GM11168 (cell line): Measurements from ENCODE around the gene CAMK2D.

Experiments used
- in situ Hi-C: fragments of 300-500 bp; cut with MboI; formaldehyde crosslinking; loops from one replicate; pipeline ENCODE4 v1.12.0; 2022; ENCODE audit warnings: low sequenced_read_pairs; ENCODE audit not compliant: unreplicated experiment

The CAMK2D gene

DNA sequence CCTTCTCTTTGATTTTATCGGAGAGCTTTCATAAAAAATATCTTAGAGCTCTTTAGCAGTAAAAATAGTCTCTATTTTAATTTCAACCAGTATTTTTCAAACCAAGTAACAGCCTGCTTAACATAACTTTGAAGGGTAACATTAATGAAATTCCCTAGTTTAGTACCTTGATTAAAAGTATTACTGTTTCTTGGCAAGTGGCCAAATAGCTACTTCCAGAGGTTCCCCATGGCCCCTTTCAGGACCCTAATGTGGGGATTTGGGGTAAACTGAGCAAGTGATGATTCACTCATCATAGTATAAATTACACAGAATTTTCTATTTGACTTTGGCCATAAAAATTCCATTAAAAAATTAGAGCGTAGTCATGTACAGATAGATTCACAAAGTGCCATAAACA is 211.0 kb downstream of the CAMK2D start:
- in situ Hi-C loops: loop anchor here (10.0 to 25.0 kb wide), 2 partner anchors 84 to 212 kb away; partner anchors contain the start of gene CAMK2D

DNA sequence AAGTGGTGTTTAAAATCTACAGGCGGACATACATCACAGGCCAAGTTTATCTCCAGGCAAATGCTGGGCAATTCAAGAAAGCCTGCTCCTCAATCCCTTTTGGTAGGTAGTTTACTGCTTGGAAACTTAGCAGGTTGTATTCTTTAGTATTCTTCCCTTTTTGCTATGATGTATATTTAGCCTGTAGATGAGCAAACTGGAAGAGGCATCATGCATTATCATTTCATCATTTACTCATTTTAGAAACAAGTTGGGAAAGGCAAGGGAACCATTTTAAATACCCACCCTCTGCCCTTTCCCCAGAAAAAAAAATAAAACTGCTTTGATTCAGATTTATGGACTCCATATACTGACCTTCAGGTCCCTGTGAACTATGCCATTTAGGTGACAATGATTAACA is 213.2 kb downstream of the CAMK2D start:
- in situ Hi-C loops: loop anchor here (25.0 kb wide), 1 partner anchor 514 kb away; no protein-coding TSS in a partner anchor

DNA sequence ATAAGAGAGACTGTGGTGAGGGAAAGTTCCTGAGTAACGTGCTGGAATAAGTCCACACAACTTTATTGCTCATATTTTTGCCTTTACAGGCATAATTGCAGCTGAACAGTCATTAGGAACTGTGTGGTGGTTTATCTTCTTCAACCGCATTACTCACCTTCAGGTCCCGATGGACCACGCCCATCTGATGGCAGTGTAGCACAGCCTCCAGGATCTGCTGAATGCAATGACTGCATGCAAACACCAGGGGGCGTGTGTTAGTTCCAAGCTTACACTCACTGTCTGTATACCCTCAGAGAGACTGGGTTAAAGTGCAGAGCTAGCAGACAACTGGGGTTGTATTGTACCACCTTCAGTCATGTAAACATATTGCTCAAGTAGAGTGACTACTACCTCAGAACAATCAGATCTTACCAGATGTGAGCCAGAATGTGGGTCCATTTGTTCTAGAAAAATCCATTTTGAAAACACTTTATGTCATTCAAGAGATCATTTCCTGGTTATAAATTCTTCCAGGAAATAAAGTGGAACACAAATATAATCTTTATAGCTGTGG is 214.0 kb downstream of the CAMK2D start:
- in situ Hi-C loops: loop anchor here (25.0 kb wide), 1 partner anchor 515 kb away; no protein-coding TSS in a partner anchor

DNA sequence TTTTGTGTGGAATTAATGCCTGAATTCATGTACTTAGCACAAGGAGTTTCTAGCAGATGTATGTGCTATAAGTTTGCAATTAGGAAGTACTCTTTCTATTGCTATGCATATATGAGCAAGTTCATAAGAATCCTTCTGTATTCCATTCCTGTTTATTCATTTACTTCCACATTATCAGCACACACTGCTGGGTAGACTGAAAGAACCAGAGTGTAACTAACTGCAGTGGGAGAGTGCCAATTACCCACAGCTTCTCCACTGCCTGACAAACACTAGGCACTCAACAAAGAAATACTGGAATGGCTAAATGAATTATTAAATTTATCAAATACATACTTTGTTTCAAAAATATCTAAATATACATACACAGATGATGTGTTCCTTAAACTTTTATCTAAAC is 219.6 kb downstream of the CAMK2D start:
- in situ Hi-C loops: loop anchor here (25.0 kb wide), 1 partner anchor 520 kb away; no protein-coding TSS in a partner anchor

DNA sequence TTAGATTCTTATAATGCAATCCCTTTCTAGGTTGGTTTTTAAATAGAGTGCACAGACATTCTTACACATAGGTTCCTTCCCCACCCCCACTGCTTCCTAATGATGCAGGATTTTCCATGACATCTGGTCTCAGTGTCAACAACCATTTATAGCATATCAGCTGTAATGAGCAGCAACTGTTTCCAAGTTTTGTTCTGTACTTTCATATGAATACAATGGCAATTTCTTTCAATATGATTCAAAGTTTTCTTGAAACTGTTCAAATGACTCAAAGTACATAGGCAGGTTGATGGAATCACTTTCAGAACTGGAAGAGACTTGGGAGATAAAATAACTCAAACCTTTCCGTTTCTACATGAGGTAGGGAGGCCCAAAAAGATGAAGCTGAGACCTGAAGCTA is 220.7 kb downstream of the CAMK2D start:
- in situ Hi-C loops: loop anchor here (25.0 kb wide), 1 partner anchor 521 kb away; no protein-coding TSS in a partner anchor

DNA sequence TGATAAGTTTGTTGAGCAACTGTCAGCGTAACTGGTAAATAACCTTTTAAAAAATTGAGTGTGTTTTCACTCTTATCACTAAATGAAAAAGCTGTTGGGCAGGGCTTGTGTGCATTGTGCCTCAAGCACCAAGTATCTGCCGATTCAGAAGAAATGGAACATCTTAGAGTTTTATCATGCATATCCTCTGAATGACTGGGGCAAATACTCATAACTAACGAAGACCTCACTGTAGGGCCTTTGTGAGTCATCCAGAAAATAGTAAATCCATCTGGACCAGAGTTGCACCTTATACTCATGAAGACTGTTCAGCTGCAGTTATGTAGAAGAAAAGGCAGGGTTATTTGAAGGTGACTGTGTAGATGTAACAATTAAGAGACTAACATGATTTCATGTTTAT is 222.1 kb downstream of the CAMK2D start:
- in situ Hi-C loops: loop anchor here (25.0 kb wide), 1 partner anchor 523 kb away; no protein-coding TSS in a partner anchor

DNA sequence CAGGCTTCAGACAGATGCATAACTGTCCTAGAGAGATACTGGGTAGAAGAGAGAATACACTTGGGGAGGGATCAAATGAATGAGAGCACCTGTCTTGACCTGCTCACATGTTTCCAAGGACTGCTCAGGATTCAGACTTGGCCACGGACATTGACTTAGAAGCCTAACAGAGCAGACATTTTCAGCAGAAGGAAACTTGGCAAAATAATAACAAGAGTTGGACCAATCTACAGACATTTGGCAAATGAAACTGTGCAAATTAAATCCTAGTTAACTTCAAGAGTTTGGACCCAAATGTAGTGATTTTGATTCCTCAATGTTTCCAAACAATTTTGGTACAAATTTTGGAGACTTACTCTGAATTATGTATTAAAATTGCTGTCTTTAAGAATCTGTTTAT is 223.9 kb downstream of the CAMK2D start:
- in situ Hi-C loops: loop anchor here (25.0 kb wide), 1 partner anchor 525 kb away; no protein-coding TSS in a partner anchor

DNA sequence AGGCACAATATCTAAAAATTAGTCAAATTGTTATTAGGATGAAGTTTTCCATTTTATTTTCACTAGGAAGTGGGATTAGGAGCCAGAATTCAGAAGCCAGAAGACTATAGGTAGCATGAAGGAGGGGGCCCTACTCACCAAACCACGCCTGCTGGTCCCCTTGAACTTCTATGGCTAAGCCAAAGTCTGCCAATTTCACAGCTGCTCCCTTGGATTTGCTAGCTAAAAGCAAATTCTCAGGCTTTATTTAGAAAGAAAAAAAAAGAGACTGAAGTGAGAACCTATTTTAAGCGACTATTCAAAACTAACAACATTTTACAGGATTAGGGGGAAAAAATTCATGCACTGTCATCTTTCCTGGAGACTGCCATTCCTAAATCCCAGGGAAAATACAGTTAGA is 224.3 kb downstream of the CAMK2D start:
- in situ Hi-C loops: loop anchor here (25.0 kb wide), 1 partner anchor 525 kb away; no protein-coding TSS in a partner anchor

DNA sequence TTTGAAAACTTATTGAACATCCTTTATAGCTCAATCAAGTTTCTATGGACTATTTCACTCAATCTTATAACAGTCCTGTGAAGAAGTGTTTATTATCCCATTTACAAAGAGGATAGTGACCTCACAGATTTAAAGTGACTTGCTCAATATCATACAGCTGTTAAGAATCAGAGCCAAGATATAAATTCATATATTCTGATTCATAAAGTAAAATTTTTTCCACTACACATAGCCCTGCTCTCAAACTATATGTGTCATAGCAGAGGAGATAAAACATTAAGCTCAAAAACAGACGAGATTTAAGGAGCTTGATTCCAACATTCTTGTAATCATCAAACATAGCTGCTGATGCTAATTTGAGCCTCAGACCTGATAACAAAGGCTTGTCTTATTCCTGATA is 226.8 kb downstream of the CAMK2D start:
- in situ Hi-C loops: loop anchor here (25.0 kb wide), 1 partner anchor 528 kb away; no protein-coding TSS in a partner anchor

DNA sequence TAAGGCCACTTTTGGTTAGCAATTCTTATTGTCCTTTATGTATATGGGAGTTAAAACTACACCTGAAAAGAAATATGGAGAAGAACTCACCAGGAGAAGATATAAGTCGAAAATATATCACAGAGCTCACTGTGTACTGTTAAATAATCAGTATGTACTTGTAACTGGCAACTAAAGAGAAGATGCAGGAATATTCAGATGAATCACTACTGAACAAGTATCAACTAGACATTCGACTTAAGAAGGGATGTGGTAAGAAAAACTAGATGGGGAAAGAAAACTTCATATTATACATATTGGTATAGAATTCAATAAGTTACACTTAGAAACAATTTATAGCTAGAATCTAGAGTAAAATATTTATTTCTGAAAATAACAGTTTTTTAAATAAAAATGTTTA is 230.0 kb downstream of the CAMK2D start:
- in situ Hi-C loops: loop anchor here (25.0 kb wide), 1 partner anchor 531 kb away; no protein-coding TSS in a partner anchor

DNA sequence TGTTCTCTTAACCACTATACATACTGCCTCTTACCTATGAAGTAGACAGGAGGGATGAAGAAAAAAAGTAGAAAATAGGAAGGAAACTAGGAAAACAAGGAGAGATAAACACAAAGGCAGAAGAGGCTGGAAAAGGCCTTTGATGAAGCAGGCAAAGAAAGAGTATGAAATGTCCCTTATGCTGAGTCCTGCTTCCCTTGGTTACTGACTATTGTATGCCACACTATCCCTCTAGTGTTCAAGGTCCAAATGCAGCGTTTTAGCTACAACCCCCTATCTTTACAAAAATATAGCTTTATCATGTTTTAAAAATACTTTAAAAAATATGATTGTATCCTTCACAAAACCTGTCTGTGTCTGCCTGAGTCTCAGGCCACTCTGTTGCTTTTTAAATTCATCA is 233.1 kb downstream of the CAMK2D start:
- in situ Hi-C loops: loop anchor here (25.0 kb wide), 1 partner anchor 534 kb away; no protein-coding TSS in a partner anchor

DNA sequence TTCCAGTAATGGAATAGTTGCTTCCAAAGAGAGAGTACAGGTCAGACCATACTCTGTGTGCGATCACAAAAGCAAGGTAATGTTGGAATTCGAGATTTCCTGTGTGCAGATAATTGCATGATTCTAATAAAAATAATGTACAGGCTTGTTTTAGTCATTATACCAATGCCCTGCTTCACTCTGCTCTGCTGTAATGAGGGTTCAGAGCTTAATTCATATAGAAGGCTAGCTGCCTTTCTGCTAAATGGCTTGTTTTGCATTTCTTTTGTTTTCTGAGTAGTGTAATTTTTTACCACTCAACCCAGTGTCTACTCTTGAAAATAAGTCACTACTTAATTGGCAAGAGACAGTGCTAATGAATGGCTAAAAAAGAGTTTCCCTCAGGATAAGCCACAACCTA is 236.0 kb downstream of the CAMK2D start:
- in situ Hi-C loops: loop anchor here (25.0 kb wide), 1 partner anchor 537 kb away; no protein-coding TSS in a partner anchor

DNA sequence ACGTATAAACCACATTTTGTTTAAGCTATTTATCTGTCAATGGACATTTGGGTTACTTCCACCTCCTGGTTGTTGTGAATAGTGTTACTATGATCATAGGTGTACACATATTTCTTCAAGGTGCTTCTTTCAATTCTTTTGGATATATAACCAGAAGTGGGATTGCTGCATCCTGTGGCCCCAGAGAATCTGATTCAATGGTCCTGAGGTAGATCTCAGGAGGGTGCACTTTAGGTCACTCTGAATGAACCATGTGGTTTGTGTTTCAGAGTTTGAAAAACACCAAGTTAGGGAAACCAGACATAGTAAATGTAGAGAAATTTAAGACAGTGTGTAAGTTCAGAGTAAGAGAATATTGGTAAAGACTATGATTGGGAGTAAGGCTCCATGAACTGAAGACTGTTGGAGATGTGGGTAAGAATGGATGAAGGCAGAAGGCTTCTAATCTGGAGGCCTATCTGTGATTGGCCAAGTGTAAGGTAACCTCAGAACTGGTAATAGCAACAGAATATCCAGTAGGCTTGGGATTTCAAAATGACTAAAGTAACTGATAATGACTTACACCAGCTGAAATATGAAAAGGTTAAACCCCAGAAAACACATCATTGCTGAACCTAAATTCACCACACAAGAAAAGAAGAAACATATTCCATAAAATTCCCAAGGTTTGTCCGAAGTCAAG is 236.9 kb downstream of the CAMK2D start:
- in situ Hi-C loops: loop anchor here (25.0 kb wide), 1 partner anchor 538 kb away; no protein-coding TSS in a partner anchor

DNA sequence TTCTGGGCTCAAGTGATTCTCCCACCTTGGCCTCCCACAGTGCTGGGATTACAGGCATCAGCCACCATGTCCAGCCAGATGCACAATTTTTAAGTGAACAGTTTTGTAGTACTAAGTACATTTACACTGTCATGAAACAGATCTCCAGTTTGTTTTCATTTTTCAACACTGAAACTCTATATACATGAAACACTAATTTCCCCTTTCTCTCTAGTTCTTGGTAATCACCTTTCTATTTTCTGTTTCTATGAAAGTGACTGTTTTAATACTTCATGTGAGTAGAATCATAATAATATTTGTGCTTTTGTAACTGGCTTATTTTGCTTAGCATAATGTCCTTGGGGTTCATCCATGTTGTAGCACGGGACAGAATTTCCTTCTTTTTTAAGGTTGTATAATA is 237.4 kb downstream of the CAMK2D start:
- in situ Hi-C loops: no loop called here

DNA sequence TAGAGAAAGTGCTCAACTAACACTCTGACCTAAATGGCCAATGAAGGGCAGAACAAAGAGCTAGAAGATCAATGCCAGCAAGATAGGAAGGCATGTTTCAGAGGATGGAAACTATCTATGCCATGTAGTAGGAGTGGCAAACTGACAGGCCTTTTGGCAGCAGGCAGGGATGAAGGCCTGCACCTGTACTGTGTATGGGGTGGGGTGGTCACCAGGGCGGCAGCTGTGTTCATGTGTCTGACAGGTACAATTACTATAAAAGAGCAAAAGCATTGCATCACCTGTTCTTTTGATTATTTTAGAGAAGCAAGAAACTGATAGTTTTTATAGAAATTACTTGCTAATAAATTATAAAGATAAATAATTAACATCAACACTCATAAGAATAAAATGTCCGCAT is 239.1 kb downstream of the CAMK2D start:
- in situ Hi-C loops: no loop called here

DNA sequence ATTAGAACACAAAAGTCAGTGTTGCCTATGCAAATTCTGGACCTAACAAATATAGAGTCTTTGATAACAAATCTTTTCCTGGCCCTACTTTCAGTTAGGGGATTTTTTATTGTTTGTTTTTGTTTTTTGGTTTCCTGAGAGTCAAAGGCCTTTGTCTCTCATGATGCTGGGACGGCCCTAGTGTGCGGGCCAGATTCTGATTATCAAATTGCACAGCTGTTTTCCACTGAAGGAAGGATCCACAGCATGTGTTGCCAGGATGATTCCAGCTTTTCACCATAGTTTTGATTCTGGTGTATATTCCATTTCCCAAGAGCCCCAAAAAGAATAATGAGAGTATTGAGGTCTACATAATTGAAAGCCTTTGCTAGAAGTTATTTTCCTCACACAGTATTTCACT is 248.2 kb downstream of the CAMK2D start:
- in situ Hi-C loops: no loop called here

DNA sequence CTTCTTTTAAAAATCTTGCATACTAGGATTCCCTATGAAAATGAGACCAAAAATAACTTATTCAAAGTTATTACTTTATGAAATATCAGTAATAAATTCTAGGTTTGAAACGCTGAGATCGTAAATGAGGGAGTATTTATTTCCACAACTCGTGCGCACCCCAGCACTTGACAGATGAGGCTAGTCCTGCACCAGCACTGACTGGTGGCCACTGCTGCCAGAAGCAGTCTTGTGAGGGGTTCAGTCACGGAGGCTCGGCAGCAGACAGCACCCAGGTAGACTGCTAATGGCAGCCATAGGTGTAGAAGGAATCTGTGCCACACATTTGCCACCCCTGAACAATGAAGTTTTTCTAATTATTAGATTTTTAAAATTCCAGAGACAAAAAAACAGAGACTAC is 248.7 kb downstream of the CAMK2D start:
- in situ Hi-C loops: no loop called here

DNA sequence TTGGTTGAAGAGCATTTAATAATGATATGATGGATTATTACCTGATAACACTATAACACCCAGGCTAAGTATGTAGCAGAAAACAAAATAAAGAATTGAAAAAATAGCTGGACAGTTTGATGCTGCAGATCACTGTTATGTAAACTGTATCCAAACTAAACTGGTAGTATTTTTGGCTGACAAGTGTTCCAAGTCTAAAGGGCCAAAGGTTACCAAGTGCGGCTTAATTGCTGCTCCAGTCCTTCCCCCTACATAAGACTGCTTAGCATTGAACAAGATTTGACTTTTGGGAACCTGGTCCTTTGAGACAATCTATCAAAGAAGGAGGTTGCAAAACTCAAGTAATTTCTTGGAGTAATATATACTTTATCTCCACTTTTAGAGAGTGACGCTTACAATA is 249.6 kb downstream of the CAMK2D start:
- in situ Hi-C loops: no loop called here

DNA sequence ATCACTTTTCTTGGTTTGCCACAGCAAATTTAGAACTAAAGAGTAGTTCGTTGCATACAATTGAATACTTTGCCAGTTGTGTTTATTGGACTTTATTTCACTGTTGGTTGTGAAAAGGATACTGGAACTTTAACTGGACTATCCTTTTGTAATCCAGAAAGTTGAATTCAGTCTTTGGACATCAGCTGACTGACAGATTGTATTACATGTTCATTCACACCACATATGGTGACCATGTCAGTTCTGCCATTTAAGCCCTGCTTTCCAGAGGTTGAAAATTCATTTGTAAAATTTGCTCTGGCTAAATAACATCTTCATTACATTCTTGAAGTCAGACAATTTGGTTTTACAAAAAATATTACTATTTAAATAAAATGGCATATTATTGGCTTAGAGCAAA is 251.7 kb downstream of the CAMK2D start:
- in situ Hi-C loops: no loop called here

DNA sequence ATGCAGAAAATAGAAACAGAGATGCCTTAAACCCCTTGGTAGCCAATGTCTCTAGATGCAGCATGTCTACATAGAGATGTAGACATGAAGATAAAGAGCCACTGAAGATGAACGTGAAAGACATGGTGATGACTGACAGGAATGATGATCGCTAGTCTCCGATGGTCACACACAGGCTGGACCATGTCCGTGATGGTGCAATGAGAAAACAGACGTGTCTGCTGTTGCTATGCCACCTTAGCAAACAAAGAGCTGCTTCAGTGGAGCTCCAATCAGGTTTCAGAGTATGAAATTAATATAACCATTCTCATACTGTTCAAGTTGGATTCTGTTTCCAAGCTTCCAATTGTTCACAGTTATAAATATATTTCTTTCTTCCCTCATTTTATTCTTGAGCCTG is 256.5 kb downstream of the CAMK2D start:
- in situ Hi-C loops: no loop called here

DNA sequence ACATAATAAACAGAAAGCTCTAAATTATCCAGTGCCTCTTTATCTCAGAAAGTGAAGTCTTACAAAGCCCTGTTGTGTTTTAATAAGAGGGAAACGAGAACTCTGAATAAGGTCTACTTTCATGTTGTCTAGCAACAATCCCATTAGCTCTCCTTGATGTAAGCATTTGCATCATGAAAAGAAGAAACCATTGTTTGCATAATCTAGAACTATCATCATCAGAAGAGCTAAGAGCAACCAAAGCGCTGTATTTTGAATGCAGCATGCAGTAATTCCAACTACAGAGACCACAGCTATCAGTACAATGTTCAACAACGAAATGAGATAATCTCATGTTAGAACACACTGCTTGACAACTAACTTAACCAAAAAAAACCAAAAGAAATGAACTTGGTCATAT is 257.1 kb downstream of the CAMK2D start:
- in situ Hi-C loops: no loop called here
